HG03066 (cell line): ENCODE results near the gene LRRC74A.

Experiments used
- ATAC-seq: cut with Tn5 transposase; IDR thresholded peaks from one replicate; pipeline ENCODE4 v1.9.1; 2021; ENCODE audit warnings: low read depth; ENCODE audit not compliant: unreplicated experiment

Gene LRRC74A

DNA sequence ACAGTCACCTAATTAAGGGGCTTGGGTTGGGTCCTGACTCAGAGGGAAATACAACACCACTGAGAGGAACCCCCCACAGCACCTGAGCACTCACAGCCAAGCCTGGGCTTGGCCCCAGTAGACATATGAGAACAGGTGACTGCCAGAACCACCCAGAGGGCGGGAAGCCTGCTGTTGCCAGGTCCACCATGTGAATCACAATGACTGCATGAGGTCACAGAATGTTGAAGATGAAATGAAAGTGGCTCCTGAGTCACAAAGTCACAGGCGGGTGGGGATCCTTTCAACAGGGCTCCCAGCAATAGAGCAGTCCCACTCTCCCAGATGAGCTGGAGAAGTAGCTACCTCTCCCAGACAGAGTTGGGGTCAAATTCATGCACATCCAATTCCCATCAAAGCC lies at the start of gene LRRC74A:
Gene LRRC74A, plus strand, starts transcription at position 287 of the 400 bp plus-strand sequence. CDS start 290 bp downstream, outside the sequence.
- no peak for ATAC-seq

DNA sequence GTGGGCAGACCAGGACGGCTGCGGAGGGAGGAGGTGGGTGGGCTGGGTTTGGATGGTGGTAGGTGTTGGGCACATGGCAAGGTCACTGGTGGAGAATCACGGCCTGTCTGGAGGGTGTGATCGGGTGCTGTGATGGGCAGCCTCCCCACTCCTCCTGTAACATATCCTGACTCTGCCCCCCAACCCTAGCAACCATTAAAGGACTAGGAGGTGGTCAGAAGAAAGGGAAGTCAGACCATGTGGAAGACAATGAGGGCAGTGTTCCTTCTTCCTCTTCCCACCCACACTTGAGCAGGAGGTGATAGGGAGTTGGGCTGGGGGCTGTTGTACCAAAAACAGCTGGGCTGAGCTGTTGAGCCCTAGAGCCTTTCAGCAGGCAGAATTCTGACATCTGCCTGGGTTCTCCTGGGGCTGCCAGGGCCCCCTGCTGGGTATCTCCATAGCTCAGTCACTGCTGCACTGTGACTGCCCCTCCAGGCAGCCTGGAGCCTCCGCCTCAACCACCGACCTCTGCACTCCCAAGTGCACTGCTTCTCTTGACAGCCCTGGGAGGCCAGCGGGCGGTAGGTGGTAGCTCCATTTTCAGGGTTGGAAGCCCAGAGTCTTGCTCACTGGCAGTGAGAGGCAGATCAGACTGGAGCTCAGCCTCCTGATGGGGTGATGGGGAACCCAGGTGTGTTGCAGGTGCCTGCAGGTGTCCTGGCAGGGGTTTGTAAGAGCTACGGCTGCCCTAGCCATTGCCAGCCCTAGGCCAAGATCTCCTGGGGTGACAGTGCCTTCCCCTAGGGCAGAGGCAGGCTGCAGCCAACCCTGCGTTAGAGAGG lies 49.6 kb upstream of the LRRC74A start:
- no peak for ATAC-seq

- no peak for ATAC-seq
Measured at GRCh38 chr14:76777721-76778120, 48.5 kb upstream of the LRRC74A start.

DNA sequence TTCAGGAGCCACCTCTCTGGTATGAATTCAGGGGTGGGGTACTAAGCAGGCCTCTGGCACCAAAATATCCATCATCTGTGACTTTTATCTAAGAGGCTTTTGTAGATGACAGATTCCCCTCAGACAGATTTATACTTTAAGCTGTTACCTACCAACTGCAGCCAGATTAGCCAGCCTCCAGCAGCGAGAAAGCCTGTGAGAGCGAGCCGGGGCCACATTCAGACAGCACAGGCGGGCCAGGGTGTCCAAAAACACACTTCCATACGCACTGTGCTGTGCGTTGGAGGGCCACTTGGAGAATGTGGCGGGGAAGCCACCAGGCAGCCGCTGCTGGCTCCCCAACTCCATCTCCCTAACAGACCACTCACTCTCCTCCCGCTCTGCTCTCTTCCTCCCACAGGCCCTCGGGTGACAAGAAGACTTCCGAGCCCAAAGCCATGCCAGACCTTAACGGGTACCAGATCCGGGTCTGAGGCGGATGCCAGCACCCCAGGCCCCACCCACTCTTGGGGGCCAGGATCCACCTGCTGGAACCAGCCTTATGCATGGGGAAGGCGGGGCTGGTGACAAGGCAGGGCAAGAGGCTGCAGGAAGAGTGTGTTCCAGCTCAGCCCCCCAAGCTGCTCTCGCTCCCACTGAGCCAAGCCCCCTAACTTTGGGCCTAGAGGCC lies 47.5 kb upstream of the LRRC74A start:
- no peak for ATAC-seq

- no peak for ATAC-seq
Measured at GRCh38 chr14:76779221-76780057, 46.8 kb upstream of the LRRC74A start.

- ATAC-seq = no peak
Measured at GRCh38 chr14:76780058-76780345, 46.2 kb upstream of the LRRC74A start.

GRCh38 chr14:76780360-76780759 lies 45.8 kb upstream of the LRRC74A start:
- no peak for ATAC-seq

GRCh38 chr14:76780875-76781647 lies 45.1 kb upstream of the LRRC74A start:
- ATAC-seq = no peak

DNA sequence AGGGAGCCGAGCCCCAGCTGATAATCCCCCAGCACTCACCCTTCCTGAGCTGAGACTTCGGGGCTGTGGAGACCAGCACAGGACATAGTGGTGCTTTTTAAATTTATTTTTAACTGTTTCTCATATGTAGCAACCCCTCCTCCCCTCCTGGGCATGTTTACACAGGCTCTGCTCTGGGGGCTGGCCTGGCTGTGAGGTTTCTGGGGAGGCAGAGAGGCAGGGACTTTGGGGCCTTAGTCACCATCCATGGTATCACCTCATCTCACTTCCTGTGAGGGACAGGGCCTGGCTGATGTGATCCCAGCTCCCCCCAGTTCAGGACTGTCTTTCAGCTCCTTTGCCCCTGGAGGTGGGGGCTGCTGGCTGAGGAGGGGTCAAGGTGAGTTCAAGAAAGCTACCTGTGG lies 44.6 kb upstream of the LRRC74A start:
- no peak for ATAC-seq

- no peak for ATAC-seq
Measured at GRCh38 chr14:76782115-76782884, 43.9 kb upstream of the LRRC74A start.

DNA sequence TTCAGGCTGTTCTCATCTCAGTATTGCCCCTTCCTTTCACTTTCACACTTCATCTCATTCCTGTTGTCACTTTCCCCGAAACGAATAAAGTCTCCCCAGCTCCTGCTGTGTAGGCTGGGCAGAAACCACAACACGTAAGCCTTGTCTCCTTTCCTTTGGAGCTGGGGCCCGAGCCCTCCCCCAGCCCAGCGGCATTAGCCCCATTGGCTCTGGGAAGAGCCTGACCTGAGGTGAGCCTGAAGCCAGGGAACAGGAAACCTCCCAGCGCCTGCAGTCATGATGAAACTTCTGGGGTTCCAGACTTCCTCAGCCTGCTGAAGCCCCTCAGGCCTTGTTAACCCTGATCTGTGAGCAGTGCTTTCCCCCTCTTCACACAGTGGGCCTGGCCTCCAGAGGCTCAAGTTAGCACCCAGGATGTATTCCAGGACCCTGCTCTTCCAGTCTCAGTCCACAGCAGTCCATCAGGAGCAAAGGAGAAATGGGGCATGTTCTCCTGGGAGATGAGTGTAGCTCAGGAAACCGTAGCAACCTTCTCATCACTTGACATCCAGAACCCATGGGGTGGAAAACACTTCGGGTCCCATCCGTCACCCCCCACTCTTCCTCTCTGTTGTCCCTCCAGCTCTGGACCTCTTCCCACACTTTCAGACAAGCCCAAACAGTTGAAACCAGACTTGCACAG lies 43.2 kb upstream of the LRRC74A start:
- no peak for ATAC-seq

- no peak for ATAC-seq
Measured at GRCh38 chr14:76784266-76784874, 41.8 kb upstream of the LRRC74A start.

- ATAC-seq = peak; percentile 61
Measured at GRCh38 chr14:76784881-76785280, 41.3 kb upstream of the LRRC74A start.

GRCh38 chr14:76786601-76787000 lies 39.6 kb upstream of the LRRC74A start:
- no peak for ATAC-seq

DNA sequence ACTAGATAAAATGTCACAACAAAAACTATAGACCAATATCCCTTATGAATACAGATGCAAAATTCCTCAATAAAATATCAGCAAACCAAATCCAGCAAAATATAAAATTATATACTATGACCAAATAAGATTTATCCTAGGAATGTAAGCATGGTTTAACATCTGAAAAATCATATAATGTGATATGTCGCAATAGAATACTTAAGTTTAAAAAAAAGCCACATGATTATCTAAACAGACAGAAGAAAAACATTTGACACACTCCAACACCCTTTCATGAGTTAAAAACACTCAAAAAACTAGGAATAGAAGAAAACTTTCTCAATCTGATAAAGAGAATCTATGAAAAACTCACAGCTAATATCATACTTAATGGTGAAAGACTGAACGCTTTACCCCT lies 33.8 kb upstream of the LRRC74A start:
- ATAC-seq = no peak

DNA sequence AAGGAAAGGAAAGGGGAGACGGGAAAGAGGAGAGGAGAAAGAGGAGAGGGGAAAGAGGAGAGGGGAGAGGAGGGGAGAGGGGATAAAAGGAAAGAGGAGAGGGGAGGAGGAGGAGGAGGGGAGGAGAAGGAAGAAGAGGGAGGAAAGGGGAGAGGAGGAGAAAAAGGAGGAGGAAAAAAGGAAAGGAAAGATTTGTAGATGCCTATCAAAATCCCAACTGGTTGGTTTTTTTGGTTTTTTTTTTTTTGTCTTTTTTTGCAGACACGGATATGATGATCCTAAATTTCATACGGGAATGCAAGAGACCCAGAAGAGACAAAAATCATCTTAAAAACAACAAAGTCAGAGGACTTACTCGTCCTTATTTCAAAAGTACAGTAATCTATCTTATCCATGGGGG lies 32.9 kb upstream of the LRRC74A start:
- ATAC-seq = no peak

- no peak for ATAC-seq
Measured at GRCh38 chr14:76793956-76794355, 32.3 kb upstream of the LRRC74A start.

DNA sequence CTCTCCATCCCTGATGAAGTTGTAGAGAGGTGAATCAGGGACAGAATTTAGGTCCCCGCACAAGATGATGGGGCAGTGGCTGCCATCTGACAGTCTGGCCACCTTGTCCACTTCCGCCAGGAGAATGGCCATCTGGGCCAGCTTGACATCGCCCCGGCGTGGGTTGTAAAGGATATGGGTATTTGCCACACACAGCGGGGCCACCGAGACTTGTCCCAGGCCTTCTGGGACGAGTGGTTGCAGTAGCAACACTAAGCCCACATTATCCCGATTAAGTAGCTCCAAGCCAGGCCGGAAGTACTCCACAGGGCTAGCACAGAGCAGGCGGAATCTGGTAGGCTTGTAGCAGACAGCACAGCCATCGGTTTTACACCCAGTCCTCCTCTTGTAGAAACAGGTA lies 19.8 kb upstream of the LRRC74A start:
- ATAC-seq = no peak

GRCh38 chr14:76808011-76808410 lies 18.2 kb upstream of the LRRC74A start:
- no peak for ATAC-seq
